Dermis blood vessel endothelial cell (primary cell): ENCODE measurements around the gene AKAP11. TPM values are rescaled to one million over a fixed set of nuclear protein-coding genes. Genes with fewer than 3 reads are reported as not detected.
"Not testable (repeated sequence)": the region's sequence is repeated elsewhere in the genome, so short reads cannot be mapped to it uniquely, and the experiment has no call there.

Experiments
- DNase-seq: peaks from one replicate; pipeline ENCODE4 v3.0.0; 2010
- total RNA-seq: library from RNA; depleted of rRNA; stranded (reverse); fragments of >200 nt; gene quantifications from 2 replicates; pipeline ENCODE4 v1.2.3, GENCODE V29; 2014

AKAP11 gene
- total RNA-seq, result 22.5 and 36.7 TPM in 2 replicates

GRCh38 chr13:42272115-42272803, at the start of gene AKAP11:
TSS of gene AKAP11 (plus strand) at chr13:42272152. CDS start at chr13:42286349, 14,197 bp downstream.
- DNase-seq, result peak; percentile 60

- no peak for DNase-seq
These were observed 48.3 kb upstream of the AKAP11 start for GRCh38 chr13:42223681-42224080.

GRCh38 chr13:42225051-42225450, 46.9 kb upstream of the AKAP11 start:
- DNase-seq, result no peak

- not testable (repeated sequence) for DNase-seq
These were observed 45.2 kb upstream of the AKAP11 start for GRCh38 chr13:42226759-42227158.

GRCh38 chr13:42228527-42228926, 43.4 kb upstream of the AKAP11 start:
- DNase-seq, result no peak

- no peak for DNase-seq
These were observed 42.7 kb upstream of the AKAP11 start for GRCh38 chr13:42229287-42229686.

GRCh38 chr13:42232671-42233070, 39.3 kb upstream of the AKAP11 start:
- DNase-seq, result no peak

- no peak for DNase-seq
These were observed 38.2 kb upstream of the AKAP11 start for GRCh38 chr13:42233726-42234125.

GRCh38 chr13:42239161-42239560, 32.8 kb upstream of the AKAP11 start:
- no peak for DNase-seq

GRCh38 chr13:42239644-42240043, 32.3 kb upstream of the AKAP11 start:
- no peak for DNase-seq

- no peak for DNase-seq
These were observed 25.4 kb upstream of the AKAP11 start for GRCh38 chr13:42246541-42246940.

- DNase-seq, result no peak
These were observed 24.1 kb upstream of the AKAP11 start for GRCh38 chr13:42247883-42248282.

- no peak for DNase-seq
These were observed 16.1 kb upstream of the AKAP11 start for GRCh38 chr13:42255886-42256285.

- DNase-seq, result no peak
These were observed 13.2 kb upstream of the AKAP11 start for GRCh38 chr13:42258747-42259146.

- DNase-seq, result no peak
These were observed 12.4 kb upstream of the AKAP11 start for GRCh38 chr13:42259515-42259914.

- no peak for DNase-seq
These were observed 10.9 kb upstream of the AKAP11 start for GRCh38 chr13:42260903-42261654.

- peak; percentile 92 for DNase-seq
These were observed 5.5 kb upstream of the AKAP11 start for GRCh38 chr13:42266473-42266872.

GRCh38 chr13:42270160-42270856, 1.6 kb upstream of the AKAP11 start:
- no peak for DNase-seq

GRCh38 chr13:42270857-42271215, 1.1 kb upstream of the AKAP11 start:
- no peak for DNase-seq

GRCh38 chr13:42271337-42272114, 426 bp upstream of the AKAP11 start:
- DNase-seq, result peak; percentile 98

- no peak for DNase-seq
These were observed 838 bp downstream of the AKAP11 start for GRCh38 chr13:42272804-42273175.

GRCh38 chr13:42274386-42275097, 2.6 kb downstream of the AKAP11 start:
- DNase-seq, result no peak
